ENCODE measurements around the gene EPHA2. TPM values are rescaled to one million over a fixed set of nuclear protein-coding genes. Genes with fewer than 3 reads are reported as not detected.

Gene EPHA2
- total and polyA plus RNA-seq, 9 donors = 3.3 to 9.8 (median 6.9) TPM

DNA sequence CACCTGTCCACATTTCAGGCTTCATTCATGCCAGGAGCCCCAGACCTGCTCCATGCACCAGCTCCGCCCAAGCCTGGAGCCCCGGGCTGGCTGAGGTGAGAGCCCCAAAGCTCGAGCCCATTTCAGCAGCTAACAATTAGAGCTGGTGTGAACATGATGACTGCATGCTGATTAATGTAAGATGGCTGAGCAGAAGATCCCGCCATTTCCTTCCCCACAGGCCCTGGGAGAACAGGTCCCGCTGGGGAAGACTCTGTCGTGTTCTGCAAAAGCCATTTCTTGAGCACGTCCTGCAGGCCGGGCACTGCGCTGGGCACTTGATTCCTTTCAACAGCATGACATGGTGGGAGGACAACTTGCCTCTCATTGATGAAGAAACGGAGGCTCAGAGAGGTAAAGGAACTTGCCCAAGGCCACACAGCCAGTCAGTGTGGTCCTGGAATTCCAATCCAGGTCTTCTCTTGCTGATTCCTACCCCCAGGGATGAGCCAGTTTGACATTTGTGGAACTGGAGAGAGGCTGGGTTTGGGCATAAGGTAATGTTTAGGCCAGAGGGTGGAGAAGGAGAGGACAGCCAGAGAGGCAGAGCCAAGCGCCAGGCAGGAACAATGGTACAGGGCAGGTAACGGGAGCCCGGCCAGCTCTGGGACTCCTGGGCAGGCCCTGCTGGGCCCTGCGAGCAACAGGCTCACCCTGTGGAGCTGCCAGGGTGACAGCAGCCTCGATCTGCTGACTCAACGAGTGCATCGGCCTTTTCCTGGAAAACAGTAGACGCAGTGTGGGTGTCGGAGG is 28.1 kb upstream of the EPHA2 start:
- H3K27me3 ChIP-seq (ENCODE audit: control insufficient read depth, insufficient read depth, low read length) = no peaks in the 10 kb centered on the region
- no peaks in the 10 kb centered on the region for H3K36me3 ChIP-seq (ENCODE audit: control insufficient read depth, insufficient read depth, low read length)
- 84% methylated on average over 13 of the region's 19 CpGs for WGBS (ENCODE audit: insufficient coverage)
- H3K27ac ChIP-seq (ENCODE audit: low read length) = no peak overlapping the region
- H3K9me3 ChIP-seq (replicated peaks; ENCODE audit: control insufficient read depth, low read depth, low read length) = no peaks in the 10 kb centered on the region
- no peak for DNase-seq
- no peak overlapping the region for H3K4me3 ChIP-seq (ENCODE audit: low read length)
- H3K4me1 ChIP-seq (ENCODE audit: control insufficient read depth, insufficient read depth, low read length) = peaks cover 34% of the 10 kb centered on the region

DNA sequence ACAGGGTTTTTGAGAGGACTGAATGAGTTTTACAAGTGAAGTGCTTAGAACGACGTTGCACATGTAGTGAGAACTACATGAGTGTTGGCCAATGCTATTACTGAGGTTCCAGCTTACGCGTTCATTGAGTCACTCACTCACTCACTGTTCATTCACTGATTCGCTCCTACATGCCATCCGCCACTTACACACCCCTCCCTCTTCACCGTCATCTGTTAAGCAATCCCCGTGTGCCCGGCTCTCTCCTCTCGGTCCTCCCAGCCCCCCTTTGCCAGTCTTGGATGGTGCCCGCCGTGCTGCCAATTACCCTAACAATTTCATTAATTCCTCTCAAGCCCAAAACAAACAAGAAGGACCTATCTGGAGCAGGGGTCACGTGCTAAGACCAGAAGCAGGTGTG is 27.3 kb upstream of the EPHA2 start:
- 75% methylated on average over 11 of the region's 13 CpGs for WGBS (ENCODE audit: insufficient coverage)
- Histone ChIP-seq H3K27me3 (ENCODE audit: control insufficient read depth, insufficient read depth, low read length) (no peaks in the 10 kb centered on the region), H3K4me1 (ENCODE audit: control insufficient read depth, insufficient read depth, low read length) (peaks cover 29% of the 10 kb centered on the region), H3K9me3 (replicated peaks; ENCODE audit: control insufficient read depth, low read depth, low read length) (no peaks in the 10 kb centered on the region), H3K36me3 (ENCODE audit: control insufficient read depth, insufficient read depth, low read length) (no peaks in the 10 kb centered on the region), H3K27ac (ENCODE audit: low read length) (no peak overlapping the region), H3K4me3 (ENCODE audit: low read length) (no peak overlapping the region)
- DNase-seq = no peak

DNA sequence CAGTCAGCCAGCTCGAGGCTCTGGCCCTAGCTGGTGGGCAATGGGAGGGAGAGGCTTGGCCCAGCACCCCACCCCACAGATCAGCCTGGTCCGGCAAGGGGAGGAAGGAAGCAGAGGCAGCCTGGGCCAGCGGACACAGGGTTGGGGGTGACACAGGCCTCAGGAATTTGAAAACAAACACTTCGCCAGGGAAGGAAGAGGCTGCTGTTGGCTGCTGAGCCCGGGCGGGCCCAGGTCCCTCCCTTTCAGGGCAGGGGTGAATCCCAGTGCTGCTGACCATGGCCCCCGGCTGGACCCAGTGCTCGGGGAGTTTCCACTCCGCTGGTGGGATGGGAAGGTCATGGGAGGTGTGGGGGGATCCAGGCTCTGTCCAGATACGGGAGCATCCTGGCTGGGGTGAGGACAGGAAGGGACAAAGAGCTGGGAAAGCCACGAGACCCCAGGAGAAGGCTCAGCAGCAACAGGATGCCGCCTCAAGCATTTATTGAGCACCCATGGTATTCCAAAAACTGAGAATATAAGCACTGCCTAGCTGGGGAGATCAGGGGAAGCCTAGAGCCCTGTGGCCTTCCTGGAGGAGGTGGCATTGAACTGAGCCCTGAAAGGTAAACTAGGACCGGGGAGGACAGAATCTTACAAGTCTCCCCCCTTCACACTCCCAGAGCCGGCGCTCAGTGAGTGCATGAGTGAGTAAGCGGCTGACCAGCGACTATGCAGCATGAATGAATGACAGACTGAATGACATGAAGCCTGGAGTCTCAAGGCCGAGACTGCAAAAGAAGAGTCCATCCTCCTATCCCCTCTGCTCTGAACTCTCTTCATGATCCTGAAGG is 26.2 kb upstream of the EPHA2 start:
- Histone ChIP-seq H3K27me3 (ENCODE audit: control insufficient read depth, insufficient read depth, low read length) (no peaks in the 10 kb centered on the region), H3K4me3 (ENCODE audit: low read length) (no peak overlapping the region), H3K4me1 (ENCODE audit: control insufficient read depth, insufficient read depth, low read length) (peaks cover 26% of the 10 kb centered on the region), H3K36me3 (ENCODE audit: control insufficient read depth, insufficient read depth, low read length) (no peaks in the 10 kb centered on the region), H3K9me3 (replicated peaks; ENCODE audit: control insufficient read depth, low read depth, low read length) (no peaks in the 10 kb centered on the region), H3K27ac (ENCODE audit: low read length) (peak overlapping the region; percentile 96)
- WGBS (ENCODE audit: insufficient coverage) = 49% methylated on average over 13 of the region's 18 CpGs
- peak; percentile 92 for DNase-seq

DNA sequence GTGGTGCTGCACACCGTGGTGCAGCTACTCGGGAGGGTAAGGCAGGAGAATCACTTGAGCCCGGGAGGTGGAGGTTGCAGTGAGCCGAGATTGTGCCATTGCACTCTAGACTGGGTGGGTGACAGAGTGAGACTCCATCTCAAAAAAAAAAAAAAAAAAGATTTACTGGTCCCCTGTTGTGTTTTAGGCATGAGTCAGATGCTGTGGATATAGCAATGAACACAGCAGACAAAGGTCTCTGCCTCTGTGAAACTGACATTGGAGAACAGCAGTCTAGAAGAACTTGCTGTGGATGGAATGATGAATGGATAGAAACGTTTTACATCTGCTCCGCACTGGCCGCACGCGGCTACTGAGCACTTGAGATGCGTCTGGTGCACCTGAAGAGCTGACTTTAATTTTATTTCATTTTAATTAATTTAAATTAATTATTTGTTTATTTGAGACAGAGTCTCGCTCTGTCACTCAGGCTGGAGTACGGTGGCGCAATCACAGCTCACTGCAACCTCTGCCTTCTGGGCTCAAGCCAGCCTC is 24.5 kb upstream of the EPHA2 start:
- Histone ChIP-seq H3K9me3 (replicated peaks; ENCODE audit: control insufficient read depth, low read depth, low read length) (no peaks in the 10 kb centered on the region), H3K36me3 (ENCODE audit: control insufficient read depth, insufficient read depth, low read length) (no peaks in the 10 kb centered on the region), H3K27me3 (ENCODE audit: control insufficient read depth, insufficient read depth, low read length) (no peaks in the 10 kb centered on the region), H3K27ac (ENCODE audit: low read length) (no peak overlapping the region), H3K4me1 (ENCODE audit: control insufficient read depth, insufficient read depth, low read length) (peaks cover 43% of the 10 kb centered on the region), H3K4me3 (ENCODE audit: low read length) (no peak overlapping the region)
- no peak for DNase-seq
- WGBS (ENCODE audit: insufficient coverage) = no CpG with 5 or more reads among the region's 13 CpGs

DNA sequence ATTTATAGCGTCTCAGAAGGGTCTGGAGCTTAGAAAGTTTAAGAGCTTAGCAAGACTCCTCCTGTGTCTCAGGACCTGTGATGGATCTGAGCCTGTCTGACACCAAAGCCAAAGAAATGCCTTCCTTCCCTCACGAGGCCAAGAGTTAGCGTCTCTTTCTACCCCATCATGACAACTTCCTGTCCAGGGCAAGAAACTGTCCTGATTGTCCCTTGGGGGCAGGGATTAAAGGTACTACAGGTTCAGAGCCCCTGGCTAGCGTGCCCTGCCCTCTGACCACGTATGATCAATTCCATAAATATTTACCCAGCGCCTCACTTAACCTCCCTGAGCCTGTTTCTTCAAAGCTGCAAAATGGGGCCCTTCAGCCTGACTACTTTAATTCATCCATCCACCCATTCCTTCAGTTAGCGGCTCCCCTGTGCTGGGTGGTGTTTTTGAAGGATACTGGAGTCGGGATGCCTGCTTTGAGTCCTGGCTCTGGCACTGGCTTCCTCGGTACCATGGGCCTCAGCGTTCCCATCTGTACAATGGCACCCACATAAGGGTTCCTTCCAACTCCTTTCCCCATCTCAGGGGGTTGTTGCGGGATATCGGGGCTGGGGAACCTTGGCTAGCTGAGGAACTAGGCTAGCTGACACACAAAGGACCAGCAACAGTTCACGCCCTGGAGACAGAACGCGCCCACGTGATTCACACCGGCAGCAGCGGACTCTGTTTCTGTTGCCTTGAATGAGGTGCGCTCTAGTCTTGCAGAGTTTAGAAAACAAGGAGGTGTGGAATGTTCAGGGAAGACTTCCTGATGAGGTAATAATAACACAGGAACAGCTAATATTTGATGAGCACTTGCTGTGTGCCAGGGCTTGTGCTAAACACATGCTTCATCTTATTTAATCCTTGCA is 23.0 kb upstream of the EPHA2 start:
- Histone ChIP-seq H3K27me3 (ENCODE audit: control insufficient read depth, insufficient read depth, low read length) (no peaks in the 10 kb centered on the region), H3K9me3 (replicated peaks; ENCODE audit: control insufficient read depth, low read depth, low read length) (no peaks in the 10 kb centered on the region), H3K4me3 (ENCODE audit: low read length) (no peak overlapping the region), H3K27ac (ENCODE audit: low read length) (no peak overlapping the region), H3K36me3 (ENCODE audit: control insufficient read depth, insufficient read depth, low read length) (no peaks in the 10 kb centered on the region), H3K4me1 (ENCODE audit: control insufficient read depth, insufficient read depth, low read length) (peaks cover 58% of the 10 kb centered on the region)
- DNase-seq = no peak
- 79% methylated on average over 7 of the region's 19 CpGs for WGBS (ENCODE audit: insufficient coverage)

DNA sequence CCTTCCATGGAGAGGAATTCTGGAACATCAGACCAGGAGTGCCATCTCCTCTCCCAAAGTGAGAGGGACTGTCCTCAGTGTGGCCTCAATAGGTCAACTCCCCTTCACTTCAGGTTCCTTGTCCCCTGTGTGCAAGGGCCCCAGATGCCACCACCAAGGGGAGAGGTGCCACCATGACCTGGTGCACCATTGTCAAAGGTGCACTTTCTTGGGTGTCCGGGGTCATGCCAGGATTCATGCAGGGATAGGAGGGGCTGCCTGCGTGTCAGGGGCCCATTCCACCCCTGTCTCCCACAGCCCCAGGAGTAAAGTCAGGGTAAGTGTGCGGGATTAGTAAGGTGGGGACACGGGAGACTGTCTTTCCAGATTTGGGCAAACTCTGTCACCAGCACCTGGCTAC is 21.4 kb upstream of the EPHA2 start:
- no peak for DNase-seq
- no peaks in the 10 kb centered on the region for H3K9me3 ChIP-seq (replicated peaks; ENCODE audit: control insufficient read depth, low read depth, low read length)
- H3K4me1 ChIP-seq (ENCODE audit: control insufficient read depth, insufficient read depth, low read length) = peaks cover 68% of the 10 kb centered on the region
- WGBS (ENCODE audit: insufficient coverage) = 100% methylated on average over 1 of the region's 4 CpGs
- H3K27me3 ChIP-seq (ENCODE audit: control insufficient read depth, insufficient read depth, low read length) = no peaks in the 10 kb centered on the region
- H3K4me3 ChIP-seq (ENCODE audit: low read length) = no peak overlapping the region
- H3K36me3 ChIP-seq (ENCODE audit: control insufficient read depth, insufficient read depth, low read length) = no peaks in the 10 kb centered on the region
- H3K27ac ChIP-seq (ENCODE audit: low read length) = peak overlapping the region; percentile 98

DNA sequence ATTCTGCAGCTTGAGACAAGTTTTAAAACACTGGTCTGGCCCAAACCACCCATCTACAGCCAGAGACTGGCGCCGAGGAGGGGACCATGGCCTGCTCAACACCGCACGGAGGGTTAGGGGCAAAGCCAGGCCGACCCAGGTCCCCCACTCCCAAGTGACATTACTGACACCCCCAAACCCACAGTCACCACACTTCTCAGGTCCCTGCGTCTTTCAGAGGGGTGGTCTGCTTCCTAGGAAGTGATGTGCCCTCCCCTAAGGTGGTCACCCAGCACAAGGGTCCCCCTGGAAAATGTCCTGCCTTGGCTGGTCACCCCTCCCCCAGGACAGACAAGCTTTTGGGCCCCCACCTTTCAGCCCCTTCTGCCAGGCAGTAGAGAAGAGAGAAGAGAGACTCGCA is 20.8 kb upstream of the EPHA2 start:
- Histone ChIP-seq H3K9me3 (replicated peaks; ENCODE audit: control insufficient read depth, low read depth, low read length) (no peaks in the 10 kb centered on the region), H3K36me3 (ENCODE audit: control insufficient read depth, insufficient read depth, low read length) (no peaks in the 10 kb centered on the region), H3K4me1 (ENCODE audit: control insufficient read depth, insufficient read depth, low read length) (peaks cover 63% of the 10 kb centered on the region), H3K27ac (ENCODE audit: low read length) (peak overlapping the region; percentile 98), H3K4me3 (ENCODE audit: low read length) (no peak overlapping the region), H3K27me3 (ENCODE audit: control insufficient read depth, insufficient read depth, low read length) (no peaks in the 10 kb centered on the region)
- no peak for DNase-seq
- WGBS (ENCODE audit: insufficient coverage) = 74% methylated on average over 4 of the region's 7 CpGs

DNA sequence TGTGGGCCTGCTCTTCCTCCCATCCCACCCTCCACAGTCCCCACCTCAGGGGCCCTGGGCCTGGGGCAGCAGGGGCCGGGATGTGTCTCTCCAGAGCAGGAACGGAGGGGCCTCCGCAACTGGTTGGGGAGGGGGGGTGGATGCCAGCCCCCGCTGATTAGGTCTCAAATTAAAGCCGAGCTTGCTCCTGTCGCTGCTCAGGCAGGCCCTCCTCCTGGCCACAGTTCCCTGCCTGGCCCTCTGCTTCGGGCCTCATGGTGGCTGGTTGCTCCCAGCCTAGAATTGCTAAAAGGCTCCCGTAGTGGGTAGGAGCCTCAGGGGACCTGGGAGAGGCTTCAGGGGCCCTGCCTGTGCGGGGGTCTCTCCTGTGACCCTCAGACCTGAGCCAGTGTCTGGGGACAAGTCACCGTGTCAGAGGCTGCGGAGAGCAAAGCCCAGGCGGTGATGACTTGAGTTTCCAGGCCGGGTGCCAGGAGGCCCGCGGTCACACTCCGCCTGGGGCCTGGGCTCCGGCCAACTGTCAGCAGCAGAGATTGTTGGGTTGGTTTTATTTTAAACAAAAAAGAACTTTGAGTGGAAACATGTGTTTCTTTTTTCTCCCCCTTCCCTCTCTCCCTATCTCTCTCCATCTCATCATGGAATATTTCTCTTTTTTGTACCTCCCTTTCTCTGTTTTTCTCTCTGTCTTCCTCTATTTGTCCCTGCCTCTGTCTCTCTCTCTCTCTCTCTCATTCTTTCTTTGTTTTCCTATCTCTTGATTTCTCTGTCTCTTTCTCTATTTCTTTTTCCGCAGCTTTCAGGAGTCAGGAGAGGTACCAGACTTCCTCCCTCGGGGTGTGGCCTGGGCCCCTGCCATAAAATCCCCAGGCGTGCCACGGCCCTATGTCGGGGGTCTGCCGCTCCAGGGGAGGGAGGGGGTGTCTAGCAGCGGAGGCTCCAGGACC is 20.0 kb upstream of the EPHA2 start:
- DNase-seq = peak; percentile 97
- Histone ChIP-seq H3K36me3 (ENCODE audit: control insufficient read depth, insufficient read depth, low read length) (no peaks in the 10 kb centered on the region), H3K27ac (ENCODE audit: low read length) (peak overlapping the region; percentile 98), H3K4me3 (ENCODE audit: low read length) (no peak overlapping the region), H3K4me1 (ENCODE audit: control insufficient read depth, insufficient read depth, low read length) (peaks cover 55% of the 10 kb centered on the region), H3K9me3 (replicated peaks; ENCODE audit: control insufficient read depth, low read depth, low read length) (no peaks in the 10 kb centered on the region), H3K27me3 (ENCODE audit: control insufficient read depth, insufficient read depth, low read length) (no peaks in the 10 kb centered on the region)
- 7% methylated on average over 12 of the region's 24 CpGs for WGBS (ENCODE audit: insufficient coverage)
